Adipocyte (in vitro differentiated cells): ENCODE results near the gene DEDD.

Experiments used
- DNase-seq: peaks from one replicate; pipeline ENCODE4 v3.0.0-alpha.2; 2015; ENCODE audit warnings: low read depth
- H3K27me3 ChIP-seq: replicated peaks from 2 replicates; pipeline ENCODE4 v1.7.0; 2013; ENCODE audit warnings: mild to moderate bottlenecking, low read length, moderate library complexity; ENCODE audit not compliant: control insufficient read depth, insufficient read depth
- H3K36me3 ChIP-seq: 2 replicates; pipeline ENCODE4 v1.7.0; 2013; ENCODE audit warnings: low read length, mild to moderate bottlenecking, moderate library complexity; ENCODE audit not compliant: control insufficient read depth, insufficient read depth, severe bottlenecking
- H3K4me1 ChIP-seq: 2 replicates; pipeline ENCODE4 v1.7.0; 2013; ENCODE audit warnings: mild to moderate bottlenecking, low read length, moderate library complexity; ENCODE audit not compliant: control insufficient read depth, insufficient read depth
- H3K4me3 ChIP-seq: 2 replicates; pipeline ENCODE4 v1.7.0; 2013; ENCODE audit warnings: mild to moderate bottlenecking, low read length, moderate library complexity
- H3K9ac ChIP-seq: 2 replicates; pipeline ENCODE4 v1.7.0; 2013; ENCODE audit warnings: mild to moderate bottlenecking, low read length, moderate library complexity
- H3K9me3 ChIP-seq: 2 replicates; pipeline ENCODE4 v1.7.0; 2013; ENCODE audit warnings: mild to moderate bottlenecking, low read length, moderate library complexity; ENCODE audit not compliant: control insufficient read depth

DEDD gene

GRCh38 chr1:161132410-161133219 is at the start of gene DEDD:
Gene DEDD, minus strand, starts transcription at chr1:161132667. Its CDS starts 8,205 bp downstream, at chr1:161124462.
- Histone ChIP-seq H3K4me1 (peaks cover 34% of the 10 kb centered on the region), H3K36me3 (peaks cover 24% of the 10 kb centered on the region), H3K4me3 (peak within 1 kb of the TSS; percentile 94), H3K27me3 (no peaks in the 10 kb centered on the region), H3K9ac (peak within 1 kb of the TSS; percentile 95), H3K9me3 (no peaks in the 10 kb centered on the region)
- peak; percentile 96 for DNase-seq

- DNase-seq: no peak
These were observed 49.7 kb upstream of the DEDD start for GRCh38 chr1:161182214-161182613.

GRCh38 chr1:161180639-161181038 is 48.2 kb upstream of the DEDD start:
- H3K27me3 ChIP-seq: no peaks in the 10 kb centered on the region
- H3K4me3 ChIP-seq: no peak overlapping the region
- H3K9ac ChIP-seq: no peak overlapping the region
- DNase-seq: peak; percentile 34
- H3K36me3 ChIP-seq: peaks cover 3% of the 10 kb centered on the region
- peaks cover 35% of the 10 kb centered on the region for H3K4me1 ChIP-seq
- no peaks in the 10 kb centered on the region for H3K9me3 ChIP-seq

More at GRCh38 chr1:161182214-161182613, 49.7 kb upstream of the DEDD start:
- Histone ChIP-seq H3K4me3 (no peak overlapping the region), H3K9me3 (no peaks in the 10 kb centered on the region), H3K9ac (peak overlapping the region; percentile 27), H3K4me1 (peaks cover 32% of the 10 kb centered on the region), H3K36me3 (no peaks in the 10 kb centered on the region), H3K27me3 (no peaks in the 10 kb centered on the region)

- Histone ChIP-seq H3K36me3 (peaks cover 13% of the 10 kb centered on the region), H3K27me3 (no peaks in the 10 kb centered on the region), H3K4me3 (no peak overlapping the region), H3K9ac (no peak overlapping the region), H3K4me1 (peaks cover 31% of the 10 kb centered on the region), H3K9me3 (no peaks in the 10 kb centered on the region)
- no peak for DNase-seq
These were observed 47.2 kb upstream of the DEDD start for GRCh38 chr1:161179698-161180097.

GRCh38 chr1:161177936-161178244 is 45.4 kb upstream of the DEDD start:
- peaks cover 25% of the 10 kb centered on the region for H3K36me3 ChIP-seq
- peaks cover 39% of the 10 kb centered on the region for H3K4me1 ChIP-seq
- peak overlapping the region; percentile 92 for H3K4me3 ChIP-seq
- peak overlapping the region; percentile 94 for H3K9ac ChIP-seq
- DNase-seq: no peak
- no peaks in the 10 kb centered on the region for H3K9me3 ChIP-seq
- no peaks in the 10 kb centered on the region for H3K27me3 ChIP-seq

GRCh38 chr1:161177112-161177935 is 44.9 kb upstream of the DEDD start, which contains the start of gene B4GALT3:
Gene B4GALT3, minus strand, starts transcription at chr1:161177507. Its CDS starts 1,447 bp downstream, at chr1:161176060.
- peak; percentile 94 for DNase-seq
- H3K4me1 ChIP-seq: peaks cover 39% of the 10 kb centered on the region
- no peaks in the 10 kb centered on the region for H3K27me3 ChIP-seq
- no peaks in the 10 kb centered on the region for H3K9me3 ChIP-seq
- H3K4me3 ChIP-seq: peak within 1 kb of the TSS; percentile 92
- H3K36me3 ChIP-seq: peaks cover 25% of the 10 kb centered on the region
- peak within 1 kb of the TSS; percentile 94 for H3K9ac ChIP-seq

GRCh38 chr1:161176468-161177111 is 44.1 kb upstream of the DEDD start:
- peak overlapping the region; percentile 94 for H3K9ac ChIP-seq
- peaks cover 32% of the 10 kb centered on the region for H3K36me3 ChIP-seq
- no peaks in the 10 kb centered on the region for H3K9me3 ChIP-seq
- H3K27me3 ChIP-seq: no peaks in the 10 kb centered on the region
- peaks cover 42% of the 10 kb centered on the region for H3K4me1 ChIP-seq
- peak overlapping the region; percentile 92 for H3K4me3 ChIP-seq
- no peak for DNase-seq

GRCh38 chr1:161175771-161176453 is 43.4 kb upstream of the DEDD start:
- no peaks in the 10 kb centered on the region for H3K9me3 ChIP-seq
- DNase-seq: no peak
- peaks cover 42% of the 10 kb centered on the region for H3K4me1 ChIP-seq
- H3K4me3 ChIP-seq: peak overlapping the region; percentile 92
- peak overlapping the region; percentile 94 for H3K9ac ChIP-seq
- H3K36me3 ChIP-seq: peaks cover 39% of the 10 kb centered on the region
- H3K27me3 ChIP-seq: no peaks in the 10 kb centered on the region

- Histone ChIP-seq H3K4me3 (no peak overlapping the region), H3K9me3 (no peaks in the 10 kb centered on the region), H3K27me3 (no peaks in the 10 kb centered on the region), H3K36me3 (peaks cover 46% of the 10 kb centered on the region), H3K9ac (no peak overlapping the region), H3K4me1 (peaks cover 42% of the 10 kb centered on the region)
- DNase-seq: no peak
These were observed 42.4 kb upstream of the DEDD start for GRCh38 chr1:161174911-161175310.

- no peak for DNase-seq
- no peaks in the 10 kb centered on the region for H3K27me3 ChIP-seq
- peaks cover 55% of the 10 kb centered on the region for H3K36me3 ChIP-seq
- peaks cover 42% of the 10 kb centered on the region for H3K4me1 ChIP-seq
- no peaks in the 10 kb centered on the region for H3K9me3 ChIP-seq
- H3K4me3 ChIP-seq: peak overlapping the region; percentile 0
- H3K9ac ChIP-seq: peak overlapping the region; percentile 2
These were observed 41.2 kb upstream of the DEDD start for GRCh38 chr1:161173711-161174110.
